GM12873 (cell line): ENCODE data around the gene KHSRP.

Experiments
- TF ChIP-seq, protein P1 (sequence below): IDR thresholded peaks from 2 replicates; pipeline ENCODE4 v1.5.1; 2012; ENCODE audit warnings: low read depth, mild to moderate bottlenecking, moderate library complexity, low read length, control low read depth; ENCODE audit not compliant: insufficient read depth; ENCODE audit errors: missing control alignments

Gene KHSRP

DNA sequence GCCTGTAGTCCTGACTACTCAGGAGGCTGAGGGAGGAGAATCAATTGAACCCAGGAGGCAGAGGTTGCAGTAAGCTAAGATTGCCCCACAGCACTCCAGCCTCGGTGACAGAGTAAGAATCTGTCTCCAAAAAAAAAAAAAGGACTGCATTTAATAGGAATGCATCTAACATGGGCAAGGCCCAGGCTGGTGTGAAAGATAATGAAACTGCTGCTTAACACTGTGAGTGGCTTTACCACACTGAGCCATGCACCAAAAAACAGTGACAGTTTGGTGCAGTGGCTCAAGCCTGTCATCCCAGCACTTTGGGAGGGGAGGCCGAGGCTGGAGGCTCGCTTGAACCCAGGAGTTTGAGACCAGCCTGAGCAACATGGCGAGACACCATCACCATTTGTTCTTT is 40.2 kb downstream of the KHSRP start:
- TF ChIP-seq, protein P1, sequence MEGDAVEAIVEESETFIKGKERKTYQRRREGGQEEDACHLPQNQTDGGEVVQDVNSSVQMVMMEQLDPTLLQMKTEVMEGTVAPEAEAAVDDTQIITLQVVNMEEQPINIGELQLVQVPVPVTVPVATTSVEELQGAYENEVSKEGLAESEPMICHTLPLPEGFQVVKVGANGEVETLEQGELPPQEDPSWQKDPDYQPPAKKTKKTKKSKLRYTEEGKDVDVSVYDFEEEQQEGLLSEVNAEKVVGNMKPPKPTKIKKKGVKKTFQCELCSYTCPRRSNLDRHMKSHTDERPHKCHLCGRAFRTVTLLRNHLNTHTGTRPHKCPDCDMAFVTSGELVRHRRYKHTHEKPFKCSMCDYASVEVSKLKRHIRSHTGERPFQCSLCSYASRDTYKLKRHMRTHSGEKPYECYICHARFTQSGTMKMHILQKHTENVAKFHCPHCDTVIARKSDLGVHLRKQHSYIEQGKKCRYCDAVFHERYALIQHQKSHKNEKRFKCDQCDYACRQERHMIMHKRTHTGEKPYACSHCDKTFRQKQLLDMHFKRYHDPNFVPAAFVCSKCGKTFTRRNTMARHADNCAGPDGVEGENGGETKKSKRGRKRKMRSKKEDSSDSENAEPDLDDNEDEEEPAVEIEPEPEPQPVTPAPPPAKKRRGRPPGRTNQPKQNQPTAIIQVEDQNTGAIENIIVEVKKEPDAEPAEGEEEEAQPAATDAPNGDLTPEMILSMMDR = no peak

DNA sequence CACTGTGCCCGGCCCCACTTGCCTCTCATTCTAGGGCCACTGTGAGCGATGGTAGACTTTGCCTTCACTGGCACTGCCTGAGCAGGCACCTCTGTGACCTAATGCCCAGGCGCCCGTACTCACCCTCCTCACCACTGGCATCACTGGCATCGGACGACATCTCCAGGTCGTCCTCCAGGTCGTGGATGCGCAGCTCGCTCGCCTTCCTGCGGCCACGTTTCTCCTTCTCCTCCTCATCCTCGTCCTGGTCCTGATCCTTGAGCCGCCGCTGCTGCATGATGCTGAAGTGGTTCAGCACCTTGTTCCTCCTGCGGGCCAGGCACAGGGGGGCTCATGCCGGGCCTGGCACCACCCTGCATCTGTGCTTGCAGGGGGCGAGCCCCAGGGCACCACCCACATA is 41.4 kb downstream of the KHSRP start:
- TF ChIP-seq, protein P1 = no peak

DNA sequence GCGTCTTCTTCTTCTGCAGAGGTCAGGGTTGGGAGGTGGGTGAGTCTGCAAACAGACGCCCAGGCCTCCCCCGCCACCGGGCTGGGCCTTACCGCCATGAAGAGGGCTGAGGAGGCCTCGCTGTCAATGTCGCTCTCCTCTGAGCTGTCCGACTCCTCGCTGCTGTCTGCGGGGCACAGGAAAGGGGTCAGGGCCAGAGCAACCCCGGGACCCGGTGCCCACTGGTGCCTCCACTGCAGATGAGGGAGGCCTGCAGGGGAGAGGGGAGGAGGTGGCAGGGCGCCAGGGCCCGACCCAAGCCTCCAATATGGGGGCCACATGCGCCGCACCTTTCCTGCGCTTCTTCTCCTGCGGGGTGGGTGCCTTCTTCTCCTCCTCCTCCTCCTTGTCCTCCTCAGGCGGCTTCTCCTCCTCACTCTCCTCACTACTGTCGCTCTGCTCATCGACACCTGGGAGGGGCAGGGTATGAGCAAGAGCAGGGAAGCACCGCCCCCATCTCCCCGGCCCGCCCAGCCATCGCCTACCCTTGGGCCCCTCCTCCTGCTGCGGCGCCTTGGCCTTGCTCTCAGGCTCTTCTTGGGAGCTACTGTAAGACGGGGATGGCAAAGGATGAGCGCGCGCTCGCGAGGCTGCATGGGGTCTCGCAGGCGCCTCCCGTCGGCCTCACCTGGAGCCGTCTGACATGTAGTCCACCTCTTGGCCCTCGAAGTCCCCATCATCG is 43.4 kb downstream of the KHSRP start:
- TF ChIP-seq, protein P1 = no peak

DNA sequence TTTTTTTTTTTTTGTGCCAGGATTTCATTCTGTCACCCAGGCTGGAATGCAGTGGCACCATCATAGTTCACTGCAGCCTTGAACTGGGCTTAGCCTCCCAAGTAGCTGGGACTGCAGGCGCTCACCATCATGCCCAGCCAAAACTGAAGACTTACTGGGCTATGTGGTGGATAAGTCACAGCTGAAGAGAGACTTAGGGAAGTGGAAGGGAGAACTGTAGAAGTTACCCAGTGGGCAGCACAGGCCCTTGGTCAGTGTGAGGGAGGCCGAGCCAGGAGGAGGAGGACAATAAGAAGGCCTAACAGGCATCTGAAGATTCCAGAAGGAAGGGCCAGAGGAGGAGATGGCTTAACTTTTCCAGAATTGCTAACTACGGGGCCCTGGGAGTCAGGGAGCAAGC is 44.9 kb downstream of the KHSRP start:
- TF ChIP-seq, protein P1 = no peak

DNA sequence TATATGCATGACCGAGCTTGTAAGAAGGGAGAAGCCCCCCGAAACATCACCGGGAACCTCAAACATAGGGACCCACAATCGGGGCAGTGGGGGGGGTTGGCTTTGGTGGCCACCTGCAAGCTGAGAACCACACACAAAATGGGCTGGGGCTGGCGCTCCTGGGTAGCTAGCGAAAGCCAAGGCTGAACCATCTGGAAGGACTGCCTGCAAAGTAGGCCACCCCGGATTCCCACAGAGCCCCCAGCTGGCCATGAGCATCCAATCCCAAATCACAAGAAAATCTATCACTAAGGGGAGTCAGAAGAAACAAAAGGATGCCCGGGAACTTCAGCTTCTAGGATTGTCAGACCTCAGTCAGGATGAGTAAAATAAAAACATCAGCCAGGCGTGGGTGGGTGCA is 46.1 kb downstream of the KHSRP start:
- TF ChIP-seq, protein P1 = no peak

DNA sequence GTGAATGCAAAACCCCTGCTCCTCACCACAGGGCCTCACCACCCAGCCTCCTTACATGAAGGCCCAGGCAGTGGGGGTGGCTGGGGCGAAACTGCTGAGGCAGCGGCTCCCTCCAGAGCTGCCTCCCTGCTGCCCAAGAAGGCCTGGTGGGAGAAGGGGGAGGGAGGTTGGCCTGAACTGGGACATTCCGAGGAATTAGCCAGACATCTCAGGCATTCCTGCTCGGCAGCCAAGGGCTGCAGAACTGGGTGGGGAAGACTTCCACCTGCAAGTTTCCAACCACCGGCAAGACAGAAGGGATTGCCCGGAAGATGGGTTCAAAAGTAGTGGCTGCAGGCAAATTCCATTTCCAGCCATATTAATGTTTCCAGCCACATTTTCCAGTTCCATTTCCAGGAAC is 46.6 kb downstream of the KHSRP start:
- TF ChIP-seq, protein P1 = no peak

DNA sequence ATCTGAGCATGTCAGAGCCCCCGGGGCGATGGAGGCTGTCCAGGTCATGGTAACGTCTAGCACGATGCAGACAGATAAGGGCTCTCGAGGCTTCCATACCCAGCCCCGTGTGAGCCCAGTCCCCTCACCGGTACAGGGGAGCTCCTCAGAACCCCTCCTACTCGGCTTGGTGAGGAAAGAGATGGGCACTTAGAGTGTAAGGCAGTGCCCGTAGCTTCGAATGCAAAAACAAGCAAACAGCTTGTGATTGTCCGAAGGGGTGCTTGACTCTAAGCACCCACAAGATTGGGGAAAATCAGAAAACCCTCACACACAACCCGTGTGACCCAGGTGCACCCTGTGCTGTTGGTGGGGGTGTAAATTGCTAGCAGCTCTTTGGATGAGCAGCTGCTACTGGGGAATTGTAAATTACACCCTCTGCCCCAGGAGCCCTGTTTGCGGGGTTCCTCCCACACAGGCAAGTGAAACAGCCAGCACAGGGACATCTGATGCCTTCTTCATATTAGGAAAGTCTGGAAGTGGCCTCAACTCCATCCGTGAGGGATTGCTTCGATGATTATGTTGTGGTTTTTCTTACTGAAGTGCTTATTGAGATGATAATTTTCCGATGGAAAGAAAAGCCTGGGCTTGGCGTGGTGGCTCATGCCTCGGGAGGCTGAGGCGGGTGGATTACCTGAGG is 48.0 kb downstream of the KHSRP start:
- TF ChIP-seq, protein P1 = no peak
